C4-2B (cell line): ENCODE data around the gene ATAD1.

Experiments used
- CTCF ChIP-seq: fragments of 450-650 bp; conservative IDR thresholded peaks from 2 replicates; pipeline ENCODE4 v1.5.1; 2017; ENCODE audit warnings: mild to moderate bottlenecking
- ZFX ChIP-seq: fragments of 450-650 bp; IDR thresholded peaks from 2 replicates; pipeline ENCODE4 v1.6.1; 2017

- TF ChIP-seq CTCF (no peak), ZFX (no peak)
Observed at GRCh38 chr10:87705339-87705738, 112.7 kb downstream of the ATAD1 start.
